Stimulated activated CD4-positive, alpha-beta T cell treated with anti-CD3 and anti-CD28 coated beads, Interleukin-2, amount 100 ng/mL, for 48 hours (primary cell): ENCODE measurements around the gene GAS6.

Source experiments
- DNase-seq, 2 donors: peaks; one replicate each; pipeline ENCODE4 v3.0.0-alpha.2; 2020

The GAS6 gene

DNA sequence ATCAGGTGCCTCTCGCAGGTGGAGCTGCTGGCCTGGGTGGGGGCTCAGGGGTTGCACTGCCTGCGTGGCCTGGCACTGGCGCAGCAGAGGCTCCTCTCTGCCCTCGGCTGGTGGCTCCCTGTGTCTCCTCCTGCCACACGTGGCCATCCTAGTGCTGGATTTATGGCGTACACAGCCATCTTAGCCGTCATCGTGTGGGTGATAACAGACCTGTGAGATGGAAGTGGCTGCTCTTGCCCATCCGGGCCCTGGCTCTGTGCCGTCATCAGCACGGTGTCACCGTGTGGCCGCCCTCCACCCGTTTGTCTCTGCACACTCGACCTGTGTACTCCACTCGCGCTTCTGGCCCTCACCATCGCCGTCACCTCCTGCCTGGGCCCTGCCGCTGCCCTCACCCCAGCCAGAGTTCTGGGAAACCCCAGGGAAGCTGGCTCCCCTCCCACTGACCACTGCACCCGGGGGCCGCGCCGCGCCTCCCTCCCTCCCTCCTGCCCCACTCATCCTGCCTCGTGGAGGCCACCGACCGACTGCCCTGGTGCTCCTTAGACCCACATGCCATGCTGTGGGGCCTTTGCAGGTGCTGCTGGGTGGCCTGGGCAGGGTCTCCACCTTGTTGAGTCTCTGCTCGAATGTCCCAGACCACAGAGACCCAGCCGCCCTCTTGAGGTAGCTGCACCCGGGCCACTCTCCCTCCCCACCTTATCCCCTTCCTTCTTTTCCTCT, 75.3 kb downstream of the GAS6 start:
- DNase-seq = no peak

GRCh38 chr13:113787694-113788093, 76.2 kb downstream of the GAS6 start:
- no peak for DNase-seq

- DNase-seq = no peak
Observed at GRCh38 chr13:113786262-113786841, 77.5 kb downstream of the GAS6 start.

DNA sequence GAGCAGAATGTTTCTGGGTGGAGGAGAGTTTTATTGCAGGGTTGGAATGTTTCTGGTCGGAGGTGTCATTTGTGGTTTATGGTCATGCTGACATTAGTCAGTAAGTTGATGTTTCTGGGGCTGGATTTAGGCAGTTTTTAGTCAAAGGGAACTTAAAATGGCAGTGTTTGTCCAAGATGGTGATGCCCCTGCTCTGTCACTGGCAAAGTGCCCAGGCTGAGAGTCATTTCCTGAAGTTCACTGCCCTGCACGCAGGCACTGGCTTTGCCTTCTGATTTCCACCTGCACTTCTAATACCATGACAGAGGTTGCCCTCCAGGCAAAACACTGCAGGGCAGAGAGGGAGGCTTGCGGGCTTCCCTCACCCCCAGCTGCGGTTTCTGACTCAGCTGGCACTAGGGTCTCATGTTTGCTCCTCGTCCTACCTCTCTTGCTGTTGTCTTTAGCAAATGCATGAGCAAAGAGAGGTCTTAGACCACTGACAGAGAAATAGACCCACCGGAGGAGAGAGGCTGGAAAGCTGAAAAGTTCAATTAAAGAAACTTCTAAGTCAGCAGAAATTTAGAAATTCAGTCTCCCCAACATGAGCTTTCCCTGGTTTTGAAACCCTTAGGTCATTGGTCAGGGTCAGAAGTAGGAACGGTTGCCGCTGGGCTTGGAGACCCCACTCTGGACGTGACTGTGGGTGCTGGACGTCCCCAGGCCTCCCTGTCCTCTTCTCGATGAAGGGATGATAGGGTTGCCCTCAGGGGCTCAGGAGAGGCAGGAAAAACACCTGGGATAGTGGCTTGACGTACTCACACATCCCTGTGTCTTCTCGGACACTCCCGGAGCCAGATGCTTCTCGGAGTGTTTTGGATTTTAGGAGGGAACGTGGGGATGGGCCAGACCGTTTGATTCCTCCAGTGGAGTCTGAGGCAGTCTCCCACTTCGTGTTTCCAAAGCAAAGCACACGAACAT, 78.5 kb downstream of the GAS6 start:
- DNase-seq = peak in 1 of 2 donors; percentile 10

DNA sequence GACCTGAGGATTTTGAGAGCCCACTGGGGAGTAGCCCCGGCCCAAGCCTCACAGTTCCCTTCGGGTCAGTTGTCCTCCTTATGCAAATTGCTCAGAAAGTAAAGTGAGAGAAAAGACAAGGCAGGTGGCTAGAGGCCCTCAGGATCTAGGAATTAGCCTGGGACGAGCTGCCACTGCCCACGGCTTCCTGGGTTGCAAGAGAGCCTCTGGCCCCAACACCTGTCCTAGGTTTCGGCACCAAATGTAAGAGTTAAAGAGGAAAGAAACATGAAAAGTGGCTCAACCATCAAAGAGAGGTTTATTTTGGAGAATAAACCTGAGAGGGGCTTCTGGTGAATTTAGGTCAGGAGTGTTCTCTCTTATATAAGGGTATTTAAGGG, 79.2 kb downstream of the GAS6 start:
- no peak for DNase-seq

GRCh38 chr13:113783966-113784644, 79.8 kb downstream of the GAS6 start:
- DNase-seq = no peak

GRCh38 chr13:113783200-113783881, 80.5 kb downstream of the GAS6 start:
- DNase-seq = no peak

DNA sequence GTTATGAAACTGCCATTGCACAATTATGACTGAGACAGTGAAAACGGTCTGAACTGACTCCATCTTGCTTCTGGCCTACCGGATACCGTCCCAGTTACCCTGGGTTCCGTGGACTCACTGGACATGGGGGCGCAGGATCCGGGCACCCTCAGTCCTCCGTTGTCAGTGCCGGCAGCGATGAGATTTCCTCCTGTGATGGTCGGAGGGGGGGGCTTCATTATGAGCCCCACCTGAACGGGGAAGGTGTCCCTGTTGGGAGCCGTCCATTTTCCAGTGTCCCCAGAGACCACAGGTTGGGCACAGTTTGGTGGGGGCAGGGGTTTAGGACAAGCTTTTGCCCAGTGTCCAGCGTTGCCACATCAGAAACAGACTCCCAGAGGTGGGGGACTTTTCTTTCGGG, 81.4 kb downstream of the GAS6 start:
- no peak for DNase-seq

- no peak for DNase-seq
Observed at GRCh38 chr13:113781571-113781970, 82.3 kb downstream of the GAS6 start.

DNA sequence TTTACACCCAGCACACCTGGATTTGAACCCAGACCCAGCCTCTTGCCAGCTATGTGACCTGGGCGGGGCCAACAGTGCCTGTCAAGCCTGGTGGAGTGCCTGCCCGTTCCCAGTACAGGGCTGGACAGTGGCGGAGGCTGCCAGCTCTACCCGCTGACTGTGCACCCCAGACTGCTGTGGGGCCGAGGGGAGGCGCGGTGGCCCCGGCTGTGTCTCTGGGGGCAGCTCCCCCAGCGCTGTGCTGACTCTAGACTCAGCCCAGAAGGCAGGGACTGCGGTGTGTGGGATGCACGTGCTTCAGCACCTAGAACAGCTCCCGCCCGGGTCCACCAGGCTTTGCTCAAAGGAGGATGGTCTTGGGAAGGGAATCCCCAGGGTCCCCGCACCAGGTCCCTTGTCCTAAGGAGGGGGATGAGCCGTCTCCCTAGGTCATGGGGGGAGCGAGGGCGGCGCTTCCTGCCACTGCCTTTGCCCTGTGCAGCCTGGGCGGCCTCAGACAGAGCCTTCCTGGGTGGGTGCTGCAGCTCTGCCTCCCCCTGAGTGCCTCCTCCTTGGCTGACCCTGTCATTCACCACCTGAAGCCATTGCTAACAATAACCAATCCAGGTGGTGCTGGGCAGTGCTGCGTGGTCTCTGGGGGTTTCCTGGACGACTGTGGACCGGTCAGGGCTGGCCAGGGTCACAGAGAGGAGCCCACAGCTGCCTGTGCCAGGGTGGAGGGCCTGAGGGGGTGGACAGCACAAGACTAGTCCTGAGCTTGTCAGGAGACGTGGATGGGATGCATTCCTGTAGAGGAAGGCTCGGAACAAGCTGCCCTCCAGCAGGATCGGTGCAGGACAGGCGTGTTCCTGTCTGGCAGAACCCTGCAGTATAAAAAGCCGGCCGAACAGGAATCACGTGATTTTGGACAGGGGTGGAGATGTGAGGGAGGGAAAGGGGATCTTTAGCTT, 86.3 kb downstream of the GAS6 start:
- DNase-seq = no peak

- DNase-seq = no peak
Observed at GRCh38 chr13:113776231-113777125, 87.4 kb downstream of the GAS6 start.

DNA sequence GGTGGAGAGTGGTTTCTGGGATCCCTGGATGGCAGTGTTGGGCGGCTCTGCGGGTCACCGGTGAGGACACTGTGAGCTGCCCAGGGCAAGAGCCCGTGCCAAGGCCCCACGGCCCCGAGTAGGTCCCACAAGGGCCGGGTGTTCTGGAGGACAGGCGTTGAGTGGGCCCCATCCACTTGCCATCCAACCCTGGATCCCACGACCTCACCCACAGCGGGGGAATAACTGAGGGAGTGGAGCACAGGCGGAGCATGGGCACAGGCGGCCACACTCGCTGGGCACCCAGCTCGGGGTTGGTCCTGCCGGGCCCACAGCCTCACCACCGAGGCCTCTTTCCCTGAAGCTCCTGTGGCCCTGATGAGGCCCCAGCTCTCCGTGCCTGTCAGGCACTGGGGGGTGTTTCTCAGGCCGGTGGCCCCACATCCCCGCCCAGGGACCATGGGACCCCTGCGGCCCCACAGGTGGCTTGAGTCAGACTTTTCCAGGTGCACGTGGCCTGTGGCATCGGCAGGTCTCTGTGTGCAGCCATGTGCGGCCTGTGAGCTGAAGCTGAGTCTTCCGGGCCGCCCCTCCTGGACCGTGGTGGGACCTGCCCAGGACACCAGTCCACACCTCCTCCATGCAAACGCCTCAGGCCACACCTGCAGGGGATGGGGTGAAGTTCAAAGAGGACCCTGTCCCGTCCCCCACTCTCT, 88.3 kb downstream of the GAS6 start:
- no peak for DNase-seq

GRCh38 chr13:113774177-113775107, 89.4 kb downstream of the GAS6 start:
- DNase-seq = no peak

DNA sequence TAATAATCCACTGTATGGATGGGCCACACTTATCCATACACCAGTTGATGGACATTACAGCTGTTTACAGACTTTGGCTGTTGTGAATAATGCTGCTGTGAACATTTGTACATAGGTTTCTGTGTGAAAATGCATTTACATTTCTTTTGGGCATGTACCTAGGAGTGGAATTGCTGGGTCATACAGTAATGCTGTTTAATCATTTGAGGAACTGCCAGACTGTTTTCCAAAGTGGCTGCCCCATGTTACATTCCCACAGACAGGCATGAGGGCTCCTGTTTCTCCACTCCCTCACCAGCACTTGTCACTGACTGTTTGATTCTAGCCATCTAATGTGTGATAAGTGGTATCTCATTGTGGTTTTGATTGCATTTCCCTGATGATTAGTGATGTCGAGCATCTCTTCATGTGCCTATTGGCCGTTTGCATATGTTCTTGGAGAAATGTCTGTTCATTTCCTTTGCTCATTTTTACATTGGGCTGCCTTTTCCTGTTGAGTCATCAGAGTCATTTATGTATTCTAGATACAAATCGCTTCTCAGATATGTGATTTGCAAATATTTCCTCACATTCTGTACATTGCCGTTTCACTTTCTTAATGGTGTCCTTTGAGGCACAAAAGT, 92.1 kb downstream of the GAS6 start:
- DNase-seq = no peak

- no peak for DNase-seq
Observed at GRCh38 chr13:113770937-113771336, 92.9 kb downstream of the GAS6 start.
